OCI-LY7 (cell line): ENCODE results near the gene SPAG9.

Source experiments
- CTCF ChIP-seq: fragments of 200-600 bp; sonication (generic); conservative IDR thresholded peaks from 2 replicates; pipeline ENCODE4 v1.5.1; 2014; ENCODE audit warnings: mild to moderate bottlenecking, antibody characterized with exemption, low read length, moderate library complexity, mixed read lengths
- EZH2phosphoT487 ChIP-seq: fragments of 200-600 bp; sonication (generic); IDR thresholded peaks from 2 replicates; pipeline ENCODE4 v1.6.1; 2018; ENCODE audit warnings: low read depth, borderline replicate concordance, mild to moderate bottlenecking, mixed run types, antibody characterized with exemption, low read length, moderate library complexity, mixed read lengths

- TF ChIP-seq CTCF: peak; percentile 91
- no peak for TF ChIP-seq EZH2phosphoT487
These were observed 46.6 kb upstream of the SPAG9 start for GRCh38 chr17:51166987-51167931.
